ENCODE data around the gene HIVEP1.

DNA sequence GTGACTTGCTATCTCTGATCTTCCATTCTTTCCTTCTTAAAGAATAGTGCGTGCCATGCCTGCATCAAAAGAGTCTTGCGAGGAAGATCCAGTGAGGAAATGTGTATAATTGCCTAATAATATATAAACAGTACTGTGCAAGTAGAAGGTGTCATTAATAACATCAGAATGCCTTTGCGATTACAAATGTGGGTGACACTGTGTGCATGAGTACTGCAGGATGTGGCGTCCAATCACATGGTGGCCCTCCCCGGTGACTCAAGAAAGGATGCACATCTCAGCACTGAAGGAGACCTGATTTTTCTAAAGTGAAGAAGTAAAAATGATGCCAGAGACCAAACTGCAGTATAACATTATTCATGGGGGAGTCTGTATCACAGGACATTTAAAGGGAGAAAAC, 170.6 kb downstream of the HIVEP1 start:
- TF ChIP-seq, protein P1, sequence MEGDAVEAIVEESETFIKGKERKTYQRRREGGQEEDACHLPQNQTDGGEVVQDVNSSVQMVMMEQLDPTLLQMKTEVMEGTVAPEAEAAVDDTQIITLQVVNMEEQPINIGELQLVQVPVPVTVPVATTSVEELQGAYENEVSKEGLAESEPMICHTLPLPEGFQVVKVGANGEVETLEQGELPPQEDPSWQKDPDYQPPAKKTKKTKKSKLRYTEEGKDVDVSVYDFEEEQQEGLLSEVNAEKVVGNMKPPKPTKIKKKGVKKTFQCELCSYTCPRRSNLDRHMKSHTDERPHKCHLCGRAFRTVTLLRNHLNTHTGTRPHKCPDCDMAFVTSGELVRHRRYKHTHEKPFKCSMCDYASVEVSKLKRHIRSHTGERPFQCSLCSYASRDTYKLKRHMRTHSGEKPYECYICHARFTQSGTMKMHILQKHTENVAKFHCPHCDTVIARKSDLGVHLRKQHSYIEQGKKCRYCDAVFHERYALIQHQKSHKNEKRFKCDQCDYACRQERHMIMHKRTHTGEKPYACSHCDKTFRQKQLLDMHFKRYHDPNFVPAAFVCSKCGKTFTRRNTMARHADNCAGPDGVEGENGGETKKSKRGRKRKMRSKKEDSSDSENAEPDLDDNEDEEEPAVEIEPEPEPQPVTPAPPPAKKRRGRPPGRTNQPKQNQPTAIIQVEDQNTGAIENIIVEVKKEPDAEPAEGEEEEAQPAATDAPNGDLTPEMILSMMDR (IDR thresholded peaks at IDR 0.05): no peak
- no peak for TF ChIP-seq POLR2A (IDR thresholded peaks at IDR 0.05)
